Stomach (tissue), 9 donors: ENCODE measurements around the gene KRTAP10-6. TPM values are rescaled to one million over a fixed set of nuclear protein-coding genes. Genes with fewer than 3 reads are reported as not detected.

Experiments
- DNase-seq, 2 donors: peaks; one replicate each; pipeline versions ENCODE4 v3.0.0 to v3.0.0-alpha.2; 2013 to 2019
- H3K27ac ChIP-seq, 5 donors: fragments of 200-600 bp in 4 of 5; sonication (generic) in 4 of 5; one replicate each; pipeline ENCODE4 v1.5.1; 2013 to 2019; ENCODE audit warnings: mild to moderate bottlenecking in 1 of 5, moderate library complexity in 1 of 5
- H3K27me3 ChIP-seq, 3 donors: fragments of 200-600 bp; sonication (generic); one replicate each; pipeline ENCODE4 v1.5.1; 2017 to 2019; ENCODE audit warnings: mixed run types in 1 of 3
- H3K36me3 ChIP-seq, 4 donors: fragments of 200-600 bp; sonication (generic); 1 replicate in 3 of 4; 2 replicates in 1 of 4; pipeline ENCODE4 v1.5.1; 2016 to 2019
- H3K4me1 ChIP-seq, 4 donors: fragments of 200-600 bp; sonication (generic); one replicate each; pipeline ENCODE4 v1.5.1; 2016 to 2019
- H3K4me3 ChIP-seq, 4 donors: fragments of 200-600 bp; sonication (generic) in 3 of 4; one replicate each; pipeline ENCODE4 v1.5.1; 2016 to 2019; ENCODE audit warnings: mild to moderate bottlenecking in 1 of 4
- H3K9me3 ChIP-seq, 4 donors: fragments of 200-600 bp; sonication (generic); one replicate each; pipeline ENCODE4 v1.5.1; 2016 to 2019
- CTCF ChIP-seq, 7 experiments: fragments of 450-650 bp in 4 of 7; fragments of 200-600 bp in 3 of 7; sonication (generic) in 3 of 7; IDR thresholded peaks; one replicate each; pipeline ENCODE4 v1.5.1; 2016 to 2019; ENCODE audit warnings: antibody characterized with exemption in 7 of 7, control low read depth in 2 of 7, mild to moderate bottlenecking in 1 of 7
- EP300 ChIP-seq: sonication (generic); formaldehyde crosslinking; IDR thresholded peaks from one replicate; pipeline ENCODE4 v1.6.1; 2017; ENCODE audit warnings: antibody characterized with exemption
- POLR2A ChIP-seq, 4 donors: fragments of 450-650 bp; IDR thresholded peaks; one replicate each; pipeline ENCODE4 v1.6.1; 2016; ENCODE audit warnings: antibody characterized with exemption in 4 of 4, control low read depth in 2 of 4, mild to moderate bottlenecking in 1 of 4, moderate library complexity in 1 of 4
- POLR2AphosphoS5 ChIP-seq, 3 donors: sonication (generic); formaldehyde crosslinking; IDR thresholded peaks; one replicate each; pipeline ENCODE4 v1.6.1; 2016; ENCODE audit warnings: antibody characterized with exemption in 3 of 3
- WGBS, 5 donors: extraction: QIAGEN DNeasy Blood & Tissue Kit in 3 of 5; methylation state at CpG; one replicate each; pipeline versions ENCODE4 v1.1.5 to v1.1.7; 2013 to 2018; 5-methylcytosine and 5-hydroxymethylcytosine counted together
- intact Hi-C: fragments of 100-400 bp; cut with DNase I; formaldehyde crosslinking; loops from one replicate; pipeline ENCODE4 v1.15.1; 2023; ENCODE audit warnings: low total_unique reads
- polyA plus RNA-seq, 3 donors: library from polyadenylated mRNA; stranded (reverse); fragments of 200-250 nt; gene quantifications; one replicate each; pipeline ENCODE4 v1.2.3, GENCODE V29; 2013
- total RNA-seq, 5 donors: library from RNA; depleted of rRNA; stranded (reverse); fragments of >200 nt; gene quantifications; one replicate each; pipeline versions ENCODE4 v1.1.0 to v1.2.3, GENCODE V29; 2014 to 2016
- donor health status: healthy with polysubstance abuse.
- donor health status: Bipolar disorder and iron deficiency.
- donor health status: healthy.

Gene KRTAP10-6
- total and polyA plus RNA-seq, 8 donors, result not detected

GRCh38 chr21:44568261-44568660 is 24.0 kb downstream of the KRTAP10-6 start:
- Histone ChIP-seq H3K36me3 (no peaks in the 10 kb centered on the region), H3K27me3 (peaks cover 0 to 28% (median 0%) of the 10 kb centered on the region in 3 donors), H3K9me3 (peaks cover 0 to 10% (median 9%) of the 10 kb centered on the region in 4 donors), H3K4me3 (no peak overlapping the region), H3K4me1 (peaks cover 0 to 2% (median 0%) of the 10 kb centered on the region in 4 donors), H3K27ac (no peak overlapping the region)
- no peak for DNase-seq
- intact Hi-C loops, result no loop called here
- 68 to 78% (median 74%) methylated on average over 12 of the region's 12 CpGs for WGBS, 5 donors
- TF ChIP-seq POLR2AphosphoS5 (IDR thresholded peaks at IDR 0.05) (no peak), POLR2A (IDR thresholded peaks at IDR 0.05) (no peak), CTCF (IDR thresholded peaks at IDR 0.05) (no peak), EP300 (no peak)

- 87 to 93% (median 92%) methylated on average over 17 to 18 of the region's 18 CpGs for WGBS, 5 donors
- H3K9me3 ChIP-seq, result peaks cover 0 to 10% (median 9%) of the 10 kb centered on the region in 4 donors
- TF ChIP-seq EP300, result no peak
- no peak for TF ChIP-seq POLR2AphosphoS5 (IDR thresholded peaks at IDR 0.05)
- TF ChIP-seq CTCF (IDR thresholded peaks at IDR 0.05), result no peak
- TF ChIP-seq POLR2A (IDR thresholded peaks at IDR 0.05), result no peak
These were observed 24.7 kb downstream of the KRTAP10-6 start for GRCh38 chr21:44567481-44568171.

GRCh38 chr21:44566403-44566802 is 25.9 kb downstream of the KRTAP10-6 start:
- no peaks in the 10 kb centered on the region for H3K36me3 ChIP-seq
- no peak overlapping the region for H3K27ac ChIP-seq
- peaks cover 0 to 20% (median 0%) of the 10 kb centered on the region in 3 donors for H3K27me3 ChIP-seq
- TF ChIP-seq POLR2A (IDR thresholded peaks at IDR 0.05), result no peak
- H3K4me3 ChIP-seq, result no peak overlapping the region
- 52 to 81% (median 76%) methylated on average over 1 of the region's 1 CpG for WGBS, 5 donors
- peaks cover 0 to 8% (median 4%) of the 10 kb centered on the region in 4 donors for H3K9me3 ChIP-seq
- no peaks in the 10 kb centered on the region for H3K4me1 ChIP-seq
- DNase-seq, result no peak
- intact Hi-C loops, result no loop called here

More at GRCh38 chr21:44567481-44568171, 24.7 kb downstream of the KRTAP10-6 start:
- no peak for DNase-seq
- intact Hi-C loops, result no loop called here
- Histone ChIP-seq H3K4me1 (no peaks in the 10 kb centered on the region), H3K27me3 (peaks cover 0 to 28% (median 0%) of the 10 kb centered on the region in 3 donors), H3K27ac (no peak overlapping the region), H3K4me3 (no peak overlapping the region), H3K36me3 (no peaks in the 10 kb centered on the region)

- H3K27me3 ChIP-seq, result peaks cover 0 to 18% (median 0%) of the 10 kb centered on the region in 3 donors
- intact Hi-C loops, result no loop called here
- TF ChIP-seq EP300 (no peak), POLR2A (IDR thresholded peaks at IDR 0.05) (no peak), CTCF (IDR thresholded peaks at IDR 0.05) (no peak), POLR2AphosphoS5 (IDR thresholded peaks at IDR 0.05) (no peak)
These were observed 27.3 kb downstream of the KRTAP10-6 start for GRCh38 chr21:44564886-44565598.

More at GRCh38 chr21:44564886-44565598, 27.3 kb downstream of the KRTAP10-6 start:
- Histone ChIP-seq H3K9me3 (peaks cover 0 to 4% (median 0%) of the 10 kb centered on the region in 4 donors), H3K27ac (no peak overlapping the region), H3K36me3 (no peaks in the 10 kb centered on the region), H3K4me1 (no peaks in the 10 kb centered on the region), H3K4me3 (no peak overlapping the region)
- WGBS, 5 donors, result 0 to 67% (median 41%) methylated on average over 1 of the region's 1 CpG
- no peak for DNase-seq
